BE2C (cell line): ENCODE results near the gene SAP30L.
A peak's percentile ranks its signal among the peaks of the same experiment; 100 is the strongest.

Source experiments
- DNase-seq: peaks from one replicate; pipeline ENCODE4 v3.0.0-alpha.2; 2020
- H3K27me3 ChIP-seq: fragments of 250-450 bp; sonication (Bioruptor Pico); 2 replicates; pipeline ENCODE4 v1.5.1; 2020; ENCODE audit warnings: mild to moderate bottlenecking
- H3K36me3 ChIP-seq: fragments of 250-450 bp; sonication (Bioruptor Pico); 2 replicates; pipeline ENCODE4 v1.5.1; 2020; ENCODE audit warnings: mild to moderate bottlenecking
- H3K4me1 ChIP-seq: fragments of 250-450 bp; sonication (Bioruptor Pico); 2 replicates; pipeline ENCODE4 v1.5.1; 2020
- H3K4me3 ChIP-seq: 2 replicates; pipeline ENCODE4 v1.5.1; 2011; ENCODE audit warnings: low read depth, low read length
- H3K9me3 ChIP-seq: fragments of 250-450 bp; sonication (Bioruptor Pico); 2 replicates; pipeline ENCODE4 v1.5.1; 2020
- CTCF ChIP-seq: IDR thresholded peaks from 2 replicates; pipeline ENCODE4 v1.5.1; 2012; ENCODE audit warnings: mild to moderate bottlenecking, low read depth, low read length

SAP30L gene

GRCh38 chr5:154412316-154412715 is 33.5 kb upstream of the SAP30L start:
- DNase-seq, result no peak
- no peak overlapping the region for H3K4me3 ChIP-seq
- no peak for TF ChIP-seq CTCF
- no peaks in the 10 kb centered on the region for H3K9me3 ChIP-seq
- no peaks in the 10 kb centered on the region for H3K4me1 ChIP-seq
- H3K36me3 ChIP-seq, result no peaks in the 10 kb centered on the region
- no peaks in the 10 kb centered on the region for H3K27me3 ChIP-seq

GRCh38 chr5:154412925-154413324 is 32.9 kb upstream of the SAP30L start:
- Histone ChIP-seq H3K4me1 (no peaks in the 10 kb centered on the region), H3K4me3 (no peak overlapping the region), H3K9me3 (no peaks in the 10 kb centered on the region), H3K27me3 (no peaks in the 10 kb centered on the region), H3K36me3 (no peaks in the 10 kb centered on the region)
- no peak for DNase-seq
- TF ChIP-seq CTCF, result no peak

GRCh38 chr5:154415114-154415513 is 30.7 kb upstream of the SAP30L start:
- TF ChIP-seq CTCF, result no peak

GRCh38 chr5:154418344-154418820 is 27.4 kb upstream of the SAP30L start:
- Histone ChIP-seq H3K4me1 (no peaks in the 10 kb centered on the region), H3K27me3 (no peaks in the 10 kb centered on the region), H3K36me3 (no peaks in the 10 kb centered on the region), H3K4me3 (no peak overlapping the region), H3K9me3 (no peaks in the 10 kb centered on the region)
- no peak for TF ChIP-seq CTCF
- DNase-seq, result no peak

More at GRCh38 chr5:154415114-154415513, 30.7 kb upstream of the SAP30L start:
- H3K4me1 ChIP-seq, result no peaks in the 10 kb centered on the region
- H3K9me3 ChIP-seq, result no peaks in the 10 kb centered on the region
- no peak for DNase-seq
- H3K4me3 ChIP-seq, result no peak overlapping the region
- H3K36me3 ChIP-seq, result no peaks in the 10 kb centered on the region
- no peaks in the 10 kb centered on the region for H3K27me3 ChIP-seq

- Histone ChIP-seq H3K27me3 (no peaks in the 10 kb centered on the region), H3K36me3 (no peaks in the 10 kb centered on the region), H3K4me3 (no peak overlapping the region), H3K4me1 (no peaks in the 10 kb centered on the region), H3K9me3 (no peaks in the 10 kb centered on the region)
- no peak for TF ChIP-seq CTCF
- DNase-seq, result no peak
These were observed 26.6 kb upstream of the SAP30L start for GRCh38 chr5:154419236-154419635.

- H3K27me3 ChIP-seq, result no peaks in the 10 kb centered on the region
- H3K9me3 ChIP-seq, result no peaks in the 10 kb centered on the region
- H3K4me3 ChIP-seq, result no peak overlapping the region
- peak; percentile 71 for DNase-seq
- no peaks in the 10 kb centered on the region for H3K4me1 ChIP-seq
- H3K36me3 ChIP-seq, result no peaks in the 10 kb centered on the region
- peak; percentile 91 for TF ChIP-seq CTCF
These were observed 23.9 kb upstream of the SAP30L start for GRCh38 chr5:154421868-154422267.
